GM23338 (cell line): ENCODE data around the gene IRS1. TPM values are rescaled to one million over a fixed set of nuclear protein-coding genes. Genes with fewer than 3 reads are reported as not detected.

Experiments used
- ATAC-seq: fragments of 200-7000 bp; cut with Tn5 transposase; 3 replicates; pipeline ENCODE4 v1.9.1; 2020
- DNase-seq: peaks from one replicate; pipeline ENCODE4 v3.0.0-alpha.2; 2015; ENCODE audit warnings: low spot score
- H2AFZ ChIP-seq: fragments of 200-600 bp; sonication (generic); 2 replicates; pipeline ENCODE4 v1.8.0; 2016; ENCODE audit warnings: antibody characterized with exemption, mild to moderate bottlenecking, moderate library complexity
- H3F3A ChIP-seq: fragments of 200-600 bp; sonication (generic); replicated peaks from 2 replicates; pipeline ENCODE4 v1.8.0; 2017; ENCODE audit warnings: antibody characterized with exemption, mixed run types, low read depth
- H3K27ac ChIP-seq: fragments of 200-600 bp; sonication (generic); 2 replicates; pipeline ENCODE4 v1.6.1; 2016; ENCODE audit warnings: low read depth
- H3K27me3 ChIP-seq: fragments of 200-600 bp; sonication (generic); 2 replicates; pipeline ENCODE4 v1.8.0; 2016; ENCODE audit warnings: mild to moderate bottlenecking, mixed run types, moderate library complexity; ENCODE audit not compliant: insufficient read depth
- H3K36me3 ChIP-seq: fragments of 200-600 bp; sonication (generic); 2 replicates; pipeline ENCODE4 v1.8.0; 2016; ENCODE audit warnings: mild to moderate bottlenecking; ENCODE audit not compliant: insufficient read depth
- H3K4me1 ChIP-seq: fragments of 200-600 bp; sonication (generic); 2 replicates; pipeline ENCODE4 v1.8.0; 2016; ENCODE audit warnings: mild to moderate bottlenecking, moderate library complexity; ENCODE audit not compliant: insufficient read depth
- H3K4me2 ChIP-seq: fragments of 200-600 bp; sonication (generic); 2 replicates; pipeline ENCODE4 v1.7.1; 2017; ENCODE audit warnings: mixed run types
- H3K4me3 ChIP-seq: fragments of 200-600 bp; sonication (generic); 2 replicates; pipeline ENCODE4 v1.6.1; 2016; ENCODE audit warnings: mixed run types
- H3K79me2 ChIP-seq: fragments of 200-600 bp; sonication (generic); replicated peaks from 2 replicates; pipeline ENCODE4 v1.8.0; 2017; ENCODE audit warnings: mild to moderate bottlenecking; ENCODE audit not compliant: insufficient read depth
- H3K9me2 ChIP-seq: fragments of 200-600 bp; sonication (generic); 2 replicates; pipeline ENCODE4 v1.8.0; 2017; ENCODE audit not compliant: insufficient read depth
- H4K20me1 ChIP-seq: fragments of 200-600 bp; sonication (generic); replicated peaks from 2 replicates; pipeline ENCODE4 v1.8.0; 2017; ENCODE audit warnings: mild to moderate bottlenecking; ENCODE audit not compliant: insufficient read depth
- H3K27ac Mint-ChIP-seq: 2 replicates; pipeline ENCODE4 v1.8.0; 2020; ENCODE audit warnings: inconsistent platforms, mild to moderate bottlenecking, moderate library complexity, mixed read lengths
- H3K27me3 Mint-ChIP-seq: 3 replicates; pipeline ENCODE4 v1.8.0; 2022; ENCODE audit warnings: low read depth, mild to moderate bottlenecking, moderate library complexity, mixed read lengths, inconsistent platforms; ENCODE audit not compliant: insufficient read depth, poor library complexity
- H3K36me3 Mint-ChIP-seq: 3 replicates; pipeline ENCODE4 v1.8.0; 2021; ENCODE audit warnings: low read depth, mild to moderate bottlenecking, inconsistent platforms, moderate library complexity, mixed read lengths
- H3K4me1 Mint-ChIP-seq: 3 replicates; pipeline ENCODE4 v1.8.0; 2020; ENCODE audit warnings: mild to moderate bottlenecking, inconsistent platforms, mixed read lengths
- H3K4me3 Mint-ChIP-seq: 3 replicates; pipeline ENCODE4 v1.8.0; 2021; ENCODE audit warnings: moderate library complexity, mild to moderate bottlenecking, inconsistent platforms, mixed read lengths
- H3K9me3 Mint-ChIP-seq: 3 replicates; pipeline ENCODE4 v1.8.0; 2020; ENCODE audit warnings: moderate library complexity, mild to moderate bottlenecking, inconsistent platforms, mixed read lengths
- CREB1 ChIP-seq: fragments of 250-450 bp; sonication (Bioruptor Pico); IDR thresholded peaks from 2 replicates; pipeline ENCODE4 v1.5.0; 2020; ENCODE audit warnings: low read depth, mild to moderate bottlenecking, moderate library complexity
- EZH2 ChIP-seq: fragments of 200-600 bp; sonication (generic); IDR thresholded peaks from one replicate; pipeline ENCODE4 v1.8.0; 2017; ENCODE audit warnings: antibody characterized with exemption, mild to moderate bottlenecking, low read depth; ENCODE audit not compliant: unreplicated experiment
- EZH2phosphoT487 ChIP-seq: fragments of 200-600 bp; sonication (generic); IDR thresholded peaks from one replicate; pipeline ENCODE4 v1.8.1; 2018; ENCODE audit warnings: antibody characterized with exemption; ENCODE audit not compliant: unreplicated experiment
- JUNB ChIP-seq: IDR thresholded peaks from one replicate; pipeline ENCODE4 v1.6.1; 2016; ENCODE audit warnings: antibody characterized with exemption; ENCODE audit not compliant: unreplicated experiment
- POLR2AphosphoS5 ChIP-seq: IDR thresholded peaks from 2 replicates; pipeline ENCODE4 v1.6.1; 2016; ENCODE audit warnings: antibody characterized with exemption, low read depth
- ZNF114 ChIP-seq: fragments of 250-450 bp; sonication (Bioruptor Pico); IDR thresholded peaks from 2 replicates; pipeline ENCODE4 v1.5.0; 2020; ENCODE audit warnings: mild to moderate bottlenecking, moderate library complexity
- ZNF331 ChIP-seq: fragments of 250-450 bp; sonication (Bioruptor Pico); IDR thresholded peaks from 2 replicates; pipeline ENCODE4 v1.5.0; 2020; ENCODE audit warnings: low read depth, mild to moderate bottlenecking, moderate library complexity
- polyA plus RNA-seq: library from polyadenylated mRNA; unstranded; fragments of >200 nt; fragmentation: Nextera tagmentation; extraction: Ambion mirVana; gene quantifications from 2 replicates; pipeline ENCODE4 v1.2.1, GENCODE V29; 2016
- total RNA-seq: library from RNA; depleted of rRNA; stranded (reverse); fragments of >200 nt; shearing (Covaris generic); gene quantifications from 2 replicates; pipeline ENCODE4 v1.2.3, GENCODE V29; 2014
- TF ChIP-seq, protein P1 (sequence below), 2 experiments: fragments of 200-600 bp in 1 of 2; sonication (generic) in 1 of 2; conservative IDR thresholded peaks; 2 replicates each; pipeline versions ENCODE4 v1.5.1 to v1.6.1; 2016 to 2017; ENCODE audit warnings: antibody characterized with exemption in 2 of 2, low read depth in 2 of 2, mild to moderate bottlenecking in 2 of 2, moderate library complexity in 1 of 2
- TF ChIP-seq, protein P2 (sequence below): IDR thresholded peaks from one replicate; pipeline ENCODE4 v1.6.1; 2018; ENCODE audit warnings: antibody characterized with exemption; ENCODE audit not compliant: unreplicated experiment

Gene IRS1
- total and polyA plus RNA-seq, 2 experiments from 2014 or later, result 6.9 to 26.2 TPM

GRCh38 chr2:226730481-226730880 is 69.1 kb downstream of the IRS1 start:
- Histone ChIP-seq H3K9me2 (no peaks in the 10 kb centered on the region), H3K4me1 (0 out of 2 replicates have a peak, but pooled peaks cover 3% of the 10 kb centered on the region), H2AFZ (no peak overlapping the region), H3K36me3 (no peaks in the 10 kb centered on the region), H3K27ac (no peak overlapping the region), H3K79me2 (no peaks in the 10 kb centered on the region), H4K20me1 (no peaks in the 10 kb centered on the region), H3K4me3 (no peak overlapping the region), H3K4me2 (no peak overlapping the region), H3F3A (no peaks in the 10 kb centered on the region), H3K27me3 (no peaks in the 10 kb centered on the region)
- Mint-ChIP-seq H3K27ac (no peak overlapping the region), H3K9me3 (no peaks in the 10 kb centered on the region; the same call in 2 of the 3 replicates), H3K36me3 (no peaks in the 10 kb centered on the region), H3K4me1 (peaks cover 22% of the 10 kb centered on the region; the same call in 2 of the 3 replicates), H3K4me3 (no peak overlapping the region), H3K27me3 (no peaks in the 10 kb centered on the region)
- TF ChIP-seq, protein P1, sequence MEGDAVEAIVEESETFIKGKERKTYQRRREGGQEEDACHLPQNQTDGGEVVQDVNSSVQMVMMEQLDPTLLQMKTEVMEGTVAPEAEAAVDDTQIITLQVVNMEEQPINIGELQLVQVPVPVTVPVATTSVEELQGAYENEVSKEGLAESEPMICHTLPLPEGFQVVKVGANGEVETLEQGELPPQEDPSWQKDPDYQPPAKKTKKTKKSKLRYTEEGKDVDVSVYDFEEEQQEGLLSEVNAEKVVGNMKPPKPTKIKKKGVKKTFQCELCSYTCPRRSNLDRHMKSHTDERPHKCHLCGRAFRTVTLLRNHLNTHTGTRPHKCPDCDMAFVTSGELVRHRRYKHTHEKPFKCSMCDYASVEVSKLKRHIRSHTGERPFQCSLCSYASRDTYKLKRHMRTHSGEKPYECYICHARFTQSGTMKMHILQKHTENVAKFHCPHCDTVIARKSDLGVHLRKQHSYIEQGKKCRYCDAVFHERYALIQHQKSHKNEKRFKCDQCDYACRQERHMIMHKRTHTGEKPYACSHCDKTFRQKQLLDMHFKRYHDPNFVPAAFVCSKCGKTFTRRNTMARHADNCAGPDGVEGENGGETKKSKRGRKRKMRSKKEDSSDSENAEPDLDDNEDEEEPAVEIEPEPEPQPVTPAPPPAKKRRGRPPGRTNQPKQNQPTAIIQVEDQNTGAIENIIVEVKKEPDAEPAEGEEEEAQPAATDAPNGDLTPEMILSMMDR (conservative IDR thresholded peaks at IDR 0.05; ENCODE audit: low read depth in 2 of 2), result peak; percentile 18 to 37; a peak in 2 of 4 replicates
- TF ChIP-seq CREB1 (CRISPR knock-in tag), result no peak
- ATAC-seq, result peak; percentile 86
- DNase-seq, result peak; percentile 45

DNA sequence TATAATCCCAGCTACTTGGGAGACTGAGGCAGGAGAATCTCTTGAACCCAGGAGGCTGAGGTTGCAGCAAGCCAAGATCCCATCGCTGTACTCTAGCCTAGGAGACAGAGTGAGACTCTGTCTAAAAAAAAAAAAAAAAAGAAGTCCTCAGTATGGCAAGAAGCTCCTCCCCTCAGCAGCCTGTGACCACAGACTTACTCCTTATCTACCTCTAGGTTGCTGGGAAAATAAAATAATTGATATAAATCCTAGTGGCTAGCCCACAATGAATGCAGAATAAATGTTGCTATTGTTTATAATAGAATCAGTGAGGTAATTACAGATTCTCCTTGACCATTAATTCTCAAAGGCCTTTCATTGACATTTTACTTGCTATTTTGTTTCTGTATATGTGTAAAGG is 70.6 kb downstream of the IRS1 start:
- DNase-seq, result no peak
- no peak overlapping the region for H3K27ac ChIP-seq
- H3K4me1 ChIP-seq, result 0 out of 2 replicates have a peak, but pooled peaks cover 3% of the 10 kb centered on the region
- no peaks in the 10 kb centered on the region for H3K79me2 ChIP-seq
- TF ChIP-seq ZNF331 (CRISPR knock-in tag), result no peak
- TF ChIP-seq, protein P1 (conservative IDR thresholded peaks at IDR 0.05; ENCODE audit: low read depth in 2 of 2), result no peak
- TF ChIP-seq, protein P2, sequence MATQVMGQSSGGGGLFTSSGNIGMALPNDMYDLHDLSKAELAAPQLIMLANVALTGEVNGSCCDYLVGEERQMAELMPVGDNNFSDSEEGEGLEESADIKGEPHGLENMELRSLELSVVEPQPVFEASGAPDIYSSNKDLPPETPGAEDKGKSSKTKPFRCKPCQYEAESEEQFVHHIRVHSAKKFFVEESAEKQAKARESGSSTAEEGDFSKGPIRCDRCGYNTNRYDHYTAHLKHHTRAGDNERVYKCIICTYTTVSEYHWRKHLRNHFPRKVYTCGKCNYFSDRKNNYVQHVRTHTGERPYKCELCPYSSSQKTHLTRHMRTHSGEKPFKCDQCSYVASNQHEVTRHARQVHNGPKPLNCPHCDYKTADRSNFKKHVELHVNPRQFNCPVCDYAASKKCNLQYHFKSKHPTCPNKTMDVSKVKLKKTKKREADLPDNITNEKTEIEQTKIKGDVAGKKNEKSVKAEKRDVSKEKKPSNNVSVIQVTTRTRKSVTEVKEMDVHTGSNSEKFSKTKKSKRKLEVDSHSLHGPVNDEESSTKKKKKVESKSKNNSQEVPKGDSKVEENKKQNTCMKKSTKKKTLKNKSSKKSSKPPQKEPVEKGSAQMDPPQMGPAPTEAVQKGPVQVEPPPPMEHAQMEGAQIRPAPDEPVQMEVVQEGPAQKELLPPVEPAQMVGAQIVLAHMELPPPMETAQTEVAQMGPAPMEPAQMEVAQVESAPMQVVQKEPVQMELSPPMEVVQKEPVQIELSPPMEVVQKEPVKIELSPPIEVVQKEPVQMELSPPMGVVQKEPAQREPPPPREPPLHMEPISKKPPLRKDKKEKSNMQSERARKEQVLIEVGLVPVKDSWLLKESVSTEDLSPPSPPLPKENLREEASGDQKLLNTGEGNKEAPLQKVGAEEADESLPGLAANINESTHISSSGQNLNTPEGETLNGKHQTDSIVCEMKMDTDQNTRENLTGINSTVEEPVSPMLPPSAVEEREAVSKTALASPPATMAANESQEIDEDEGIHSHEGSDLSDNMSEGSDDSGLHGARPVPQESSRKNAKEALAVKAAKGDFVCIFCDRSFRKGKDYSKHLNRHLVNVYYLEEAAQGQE, result no peak
- no peak for TF ChIP-seq POLR2AphosphoS5
- no peak for TF ChIP-seq ZNF114 (CRISPR knock-in tag)
- no peak for TF ChIP-seq EZH2phosphoT487
- no peak for TF ChIP-seq JUNB
- TF ChIP-seq EZH2, result no peak
- H3K4me1 Mint-ChIP-seq, result peaks cover 13% of the 10 kb centered on the region
- H2AFZ ChIP-seq, result no peak overlapping the region
- H3K9me2 ChIP-seq, result no peaks in the 10 kb centered on the region
- H3K27me3 ChIP-seq, result no peaks in the 10 kb centered on the region
- H3K4me2 ChIP-seq, result no peak overlapping the region
- no peak for ATAC-seq
- H3K36me3 ChIP-seq, result no peaks in the 10 kb centered on the region
- no peaks in the 10 kb centered on the region for H3K36me3 Mint-ChIP-seq
- no peaks in the 10 kb centered on the region for H4K20me1 ChIP-seq
- H3K4me3 ChIP-seq, result no peak overlapping the region
- no peak overlapping the region for H3K4me3 Mint-ChIP-seq
- H3K27ac Mint-ChIP-seq, result no peak overlapping the region
- H3K9me3 Mint-ChIP-seq, result no peaks in the 10 kb centered on the region; the same call in 2 of the 3 replicates
- H3K27me3 Mint-ChIP-seq, result no peaks in the 10 kb centered on the region
- H3F3A ChIP-seq, result no peaks in the 10 kb centered on the region
